Liver (tissue), 3 donors: Measurements from ENCODE around the gene SLC24A4.

ENCODE experiments used
- ATF3 ChIP-seq: IDR thresholded peaks from 2 replicates; pipeline ENCODE4 v1.6.1; 2016; ENCODE audit warnings: antibody characterized with exemption
- CTCF ChIP-seq: fragments of 150-350 bp; IDR thresholded peaks from 2 replicates; pipeline ENCODE4 v1.5.1; 2017; ENCODE audit warnings: improper control_type of control experiment, low read depth, low read length; ENCODE audit not compliant: missing input control
- FOXA1 ChIP-seq: IDR thresholded peaks from 2 replicates; pipeline ENCODE4 v1.6.1; 2016; ENCODE audit warnings: antibody characterized with exemption
- GABPA ChIP-seq, 2 donors: IDR thresholded peaks in 1 of 2; conservative IDR thresholded peaks in 1 of 2; 2 replicates each; pipeline ENCODE4 v1.6.1; 2016; ENCODE audit warnings: antibody characterized with exemption in 2 of 2, mild to moderate bottlenecking in 1 of 2, moderate library complexity in 1 of 2
- JUND ChIP-seq, 2 donors: IDR thresholded peaks; 2 replicates each; pipeline ENCODE4 v1.6.1; 2016; ENCODE audit warnings: antibody characterized with exemption in 2 of 2
- RXRA ChIP-seq, 2 donors: IDR thresholded peaks; 2 replicates each; pipeline ENCODE4 v1.6.1; 2017 to 2018; ENCODE audit warnings: antibody characterized with exemption in 2 of 2, mild to moderate bottlenecking in 1 of 2
- SP1 ChIP-seq: IDR thresholded peaks from 2 replicates; pipeline ENCODE4 v1.6.1; 2018; ENCODE audit warnings: antibody characterized with exemption, mild to moderate bottlenecking
- TAF1 ChIP-seq: conservative IDR thresholded peaks from 2 replicates; pipeline ENCODE4 v1.6.1; 2016; ENCODE audit warnings: antibody characterized with exemption, mild to moderate bottlenecking
- YY1 ChIP-seq: IDR thresholded peaks from 2 replicates; pipeline ENCODE4 v1.6.1; 2016; ENCODE audit warnings: antibody characterized with exemption, mild to moderate bottlenecking
- ZBTB33 ChIP-seq: IDR thresholded peaks from 2 replicates; pipeline ENCODE4 v1.6.1; 2016; ENCODE audit warnings: antibody characterized with exemption
- TF ChIP-seq, protein P1 (sequence below): IDR thresholded peaks from 2 replicates; pipeline ENCODE4 v1.6.1; 2016; ENCODE audit warnings: antibody characterized with exemption, mild to moderate bottlenecking
- TF ChIP-seq, protein P2 (sequence below): IDR thresholded peaks from 2 replicates; pipeline ENCODE4 v1.6.1; 2016; ENCODE audit warnings: antibody characterized with exemption
- donor health status: healthy.
- donor health status: healthy.

DNA sequence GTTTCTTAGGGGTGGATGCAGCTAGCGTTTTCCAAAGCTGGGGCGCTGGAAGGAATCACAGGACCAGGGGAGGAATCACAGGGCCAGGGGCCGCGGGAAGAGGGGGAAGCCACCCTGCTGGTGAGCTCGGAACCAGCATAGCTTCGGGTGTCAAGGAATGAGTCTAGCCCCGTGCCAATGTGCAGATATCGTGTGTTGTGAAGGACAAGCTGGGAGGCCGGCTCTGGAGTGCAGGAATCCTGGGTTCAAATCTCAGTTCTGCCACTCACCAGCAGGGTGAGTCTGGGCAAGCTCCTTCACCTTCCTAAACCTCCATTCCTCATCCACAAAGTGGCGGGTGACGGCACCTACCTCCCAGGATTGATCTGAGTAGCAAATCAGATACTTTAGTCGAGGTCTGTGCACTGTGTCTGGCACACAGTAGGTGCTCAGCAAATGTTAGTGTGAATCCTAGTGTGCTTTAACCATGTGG lies 137.0 kb downstream of the SLC24A4 start:
- TF ChIP-seq, protein P1, sequence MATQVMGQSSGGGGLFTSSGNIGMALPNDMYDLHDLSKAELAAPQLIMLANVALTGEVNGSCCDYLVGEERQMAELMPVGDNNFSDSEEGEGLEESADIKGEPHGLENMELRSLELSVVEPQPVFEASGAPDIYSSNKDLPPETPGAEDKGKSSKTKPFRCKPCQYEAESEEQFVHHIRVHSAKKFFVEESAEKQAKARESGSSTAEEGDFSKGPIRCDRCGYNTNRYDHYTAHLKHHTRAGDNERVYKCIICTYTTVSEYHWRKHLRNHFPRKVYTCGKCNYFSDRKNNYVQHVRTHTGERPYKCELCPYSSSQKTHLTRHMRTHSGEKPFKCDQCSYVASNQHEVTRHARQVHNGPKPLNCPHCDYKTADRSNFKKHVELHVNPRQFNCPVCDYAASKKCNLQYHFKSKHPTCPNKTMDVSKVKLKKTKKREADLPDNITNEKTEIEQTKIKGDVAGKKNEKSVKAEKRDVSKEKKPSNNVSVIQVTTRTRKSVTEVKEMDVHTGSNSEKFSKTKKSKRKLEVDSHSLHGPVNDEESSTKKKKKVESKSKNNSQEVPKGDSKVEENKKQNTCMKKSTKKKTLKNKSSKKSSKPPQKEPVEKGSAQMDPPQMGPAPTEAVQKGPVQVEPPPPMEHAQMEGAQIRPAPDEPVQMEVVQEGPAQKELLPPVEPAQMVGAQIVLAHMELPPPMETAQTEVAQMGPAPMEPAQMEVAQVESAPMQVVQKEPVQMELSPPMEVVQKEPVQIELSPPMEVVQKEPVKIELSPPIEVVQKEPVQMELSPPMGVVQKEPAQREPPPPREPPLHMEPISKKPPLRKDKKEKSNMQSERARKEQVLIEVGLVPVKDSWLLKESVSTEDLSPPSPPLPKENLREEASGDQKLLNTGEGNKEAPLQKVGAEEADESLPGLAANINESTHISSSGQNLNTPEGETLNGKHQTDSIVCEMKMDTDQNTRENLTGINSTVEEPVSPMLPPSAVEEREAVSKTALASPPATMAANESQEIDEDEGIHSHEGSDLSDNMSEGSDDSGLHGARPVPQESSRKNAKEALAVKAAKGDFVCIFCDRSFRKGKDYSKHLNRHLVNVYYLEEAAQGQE = no peak
- no peak for TF ChIP-seq RXRA (IDR thresholded peaks at IDR 0.05)
- TF ChIP-seq CTCF = no peak
- TF ChIP-seq SP1 = no peak
- TF ChIP-seq TAF1 = no peak
- TF ChIP-seq, protein P2, sequence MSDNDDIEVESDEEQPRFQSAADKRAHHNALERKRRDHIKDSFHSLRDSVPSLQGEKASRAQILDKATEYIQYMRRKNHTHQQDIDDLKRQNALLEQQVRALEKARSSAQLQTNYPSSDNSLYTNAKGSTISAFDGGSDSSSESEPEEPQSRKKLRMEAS = no peak
- TF ChIP-seq GABPA (IDR thresholded peaks at IDR 0.05 in 1 of 2, conservative IDR thresholded peaks at IDR 0.05 in 1 of 2) = no peak
- TF ChIP-seq ZBTB33 = no peak
- no peak for TF ChIP-seq FOXA1
- TF ChIP-seq YY1 = no peak
- TF ChIP-seq ATF3 = no peak
- TF ChIP-seq JUND (IDR thresholded peaks at IDR 0.05) = no peak
